Left ventricle myocardium inferior (tissue), 1 donor: ENCODE results near the gene PAFAH1B2. TPM values are rescaled to one million over a fixed set of nuclear protein-coding genes. Genes with fewer than 3 reads are reported as not detected.

Experiments used
- DNase-seq: peaks from one replicate; pipeline ENCODE4 v3.0.0-alpha.2; 2020
- H3K27ac ChIP-seq: fragments of 200-600 bp; replicated peaks from 2 replicates; pipeline ENCODE4 v1.8.0; 2021
- H3K27me3 ChIP-seq: fragments of 200-600 bp; 2 replicates; pipeline ENCODE4 v1.8.0; 2021; ENCODE audit warnings: low read depth
- H3K36me3 ChIP-seq: fragments of 200-600 bp; 2 replicates; pipeline ENCODE4 v1.8.0; 2021
- H3K4me1 ChIP-seq: fragments of 200-600 bp; 2 replicates; pipeline ENCODE4 v1.8.0; 2021
- H3K4me3 ChIP-seq: fragments of 200-600 bp; 2 replicates; pipeline ENCODE4 v1.8.0; 2021; ENCODE audit warnings: mild to moderate bottlenecking, moderate library complexity
- H3K9me3 ChIP-seq: fragments of 200-600 bp; replicated peaks from 2 replicates; pipeline ENCODE4 v1.8.0; 2021
- intact Hi-C: fragments of 100-400 bp; cut with micrococcal nuclease; formaldehyde crosslinking; loops from one replicate; pipeline ENCODE4 v1.11.0; 2022
- total RNA-seq: library from RNA; stranded (reverse); fragmentation: NEBNext Ultra II Directional; extraction: Animal tissue kit (Norgen Biotek cat#: 25700); gene quantifications from one replicate; pipeline ENCODE4 v1.2.1, GENCODE V29; 2021
- TF ChIP-seq, protein P1 (sequence below): fragments of 200-600 bp; IDR thresholded peaks from 2 replicates; pipeline ENCODE4 v1.8.0; 2021; ENCODE audit warnings: antibody characterized with exemption, mild to moderate bottlenecking, borderline replicate concordance
- donor health status: DM: no; HTN: yes; CAD: no; lungs with severe emphysema.

The PAFAH1B2 gene
- total RNA-seq, 1 donor from 2014 or later = 51.5 TPM

GRCh38 chr11:117199053-117199915 lies 55.2 kb downstream of the PAFAH1B2 start, which contains the start of gene TAGLN:
Gene TAGLN (plus strand): TSS chr11:117199370. CDS start chr11:117203014, 3,644 bp downstream.
- intact Hi-C loops = no loop called here
- no peaks in the 10 kb centered on the region for H3K9me3 ChIP-seq
- peak; percentile 77 for DNase-seq
- H3K27ac ChIP-seq = peak within 1 kb of the TSS; percentile 78
- peaks cover 32% of the 10 kb centered on the region for H3K36me3 ChIP-seq
- no peaks in the 10 kb centered on the region for H3K27me3 ChIP-seq
- peaks cover 51% of the 10 kb centered on the region for H3K4me1 ChIP-seq
- TF ChIP-seq, protein P1, sequence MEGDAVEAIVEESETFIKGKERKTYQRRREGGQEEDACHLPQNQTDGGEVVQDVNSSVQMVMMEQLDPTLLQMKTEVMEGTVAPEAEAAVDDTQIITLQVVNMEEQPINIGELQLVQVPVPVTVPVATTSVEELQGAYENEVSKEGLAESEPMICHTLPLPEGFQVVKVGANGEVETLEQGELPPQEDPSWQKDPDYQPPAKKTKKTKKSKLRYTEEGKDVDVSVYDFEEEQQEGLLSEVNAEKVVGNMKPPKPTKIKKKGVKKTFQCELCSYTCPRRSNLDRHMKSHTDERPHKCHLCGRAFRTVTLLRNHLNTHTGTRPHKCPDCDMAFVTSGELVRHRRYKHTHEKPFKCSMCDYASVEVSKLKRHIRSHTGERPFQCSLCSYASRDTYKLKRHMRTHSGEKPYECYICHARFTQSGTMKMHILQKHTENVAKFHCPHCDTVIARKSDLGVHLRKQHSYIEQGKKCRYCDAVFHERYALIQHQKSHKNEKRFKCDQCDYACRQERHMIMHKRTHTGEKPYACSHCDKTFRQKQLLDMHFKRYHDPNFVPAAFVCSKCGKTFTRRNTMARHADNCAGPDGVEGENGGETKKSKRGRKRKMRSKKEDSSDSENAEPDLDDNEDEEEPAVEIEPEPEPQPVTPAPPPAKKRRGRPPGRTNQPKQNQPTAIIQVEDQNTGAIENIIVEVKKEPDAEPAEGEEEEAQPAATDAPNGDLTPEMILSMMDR = no peak
- peak within 1 kb of the TSS; percentile 58 for H3K4me3 ChIP-seq

DNA sequence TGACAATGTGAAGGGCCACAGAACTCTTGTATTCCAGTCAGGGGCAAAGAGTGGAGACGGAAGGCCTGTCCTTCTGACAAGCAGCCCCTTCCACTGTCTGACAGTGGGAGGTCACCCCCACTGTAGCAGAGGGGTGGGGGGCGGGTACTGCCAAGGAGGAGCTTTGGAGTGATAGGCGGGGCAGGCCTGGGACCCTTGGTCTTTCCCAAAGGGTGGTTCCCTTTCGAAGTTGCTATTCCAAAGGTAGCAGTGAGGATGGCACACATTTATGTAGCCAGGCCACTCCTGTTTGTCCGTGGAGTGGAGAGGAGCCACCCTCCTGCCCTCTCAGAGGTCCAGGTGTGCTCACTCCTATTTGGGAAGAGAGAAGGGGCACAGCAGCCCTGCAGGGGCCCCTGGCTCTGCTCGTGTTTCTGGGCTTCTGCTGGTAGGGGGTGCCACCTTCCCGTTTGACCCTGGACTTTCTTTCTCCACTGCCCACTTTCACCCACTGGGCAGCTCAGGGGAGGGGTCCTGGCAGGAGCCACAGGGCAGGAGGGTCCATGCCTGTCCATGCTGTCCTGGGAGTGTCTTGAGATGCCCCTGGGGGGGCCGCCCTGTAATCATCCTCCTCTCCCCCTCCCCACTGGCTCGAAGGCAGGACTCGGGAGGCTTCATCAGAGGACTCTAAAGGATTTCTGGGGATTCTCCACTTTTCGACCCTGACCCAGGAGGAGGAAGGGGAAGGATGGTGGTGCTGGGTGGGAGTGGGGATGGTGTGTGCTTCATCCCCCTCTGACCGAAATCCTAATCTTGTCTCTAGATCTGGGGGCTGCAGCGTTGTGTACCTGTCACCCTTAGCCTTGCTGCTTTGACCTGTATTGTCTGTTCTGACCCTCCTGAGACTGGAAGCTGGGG lies 56.1 kb downstream of the PAFAH1B2 start:
- Histone ChIP-seq H3K4me1 (peaks cover 59% of the 10 kb centered on the region), H3K27me3 (no peaks in the 10 kb centered on the region), H3K27ac (peak overlapping the region; percentile 78), H3K4me3 (peak overlapping the region; percentile 58), H3K36me3 (peaks cover 33% of the 10 kb centered on the region), H3K9me3 (no peaks in the 10 kb centered on the region)
- no peak for DNase-seq
- TF ChIP-seq, protein P1 = no peak
- intact Hi-C loops = no loop called here

DNA sequence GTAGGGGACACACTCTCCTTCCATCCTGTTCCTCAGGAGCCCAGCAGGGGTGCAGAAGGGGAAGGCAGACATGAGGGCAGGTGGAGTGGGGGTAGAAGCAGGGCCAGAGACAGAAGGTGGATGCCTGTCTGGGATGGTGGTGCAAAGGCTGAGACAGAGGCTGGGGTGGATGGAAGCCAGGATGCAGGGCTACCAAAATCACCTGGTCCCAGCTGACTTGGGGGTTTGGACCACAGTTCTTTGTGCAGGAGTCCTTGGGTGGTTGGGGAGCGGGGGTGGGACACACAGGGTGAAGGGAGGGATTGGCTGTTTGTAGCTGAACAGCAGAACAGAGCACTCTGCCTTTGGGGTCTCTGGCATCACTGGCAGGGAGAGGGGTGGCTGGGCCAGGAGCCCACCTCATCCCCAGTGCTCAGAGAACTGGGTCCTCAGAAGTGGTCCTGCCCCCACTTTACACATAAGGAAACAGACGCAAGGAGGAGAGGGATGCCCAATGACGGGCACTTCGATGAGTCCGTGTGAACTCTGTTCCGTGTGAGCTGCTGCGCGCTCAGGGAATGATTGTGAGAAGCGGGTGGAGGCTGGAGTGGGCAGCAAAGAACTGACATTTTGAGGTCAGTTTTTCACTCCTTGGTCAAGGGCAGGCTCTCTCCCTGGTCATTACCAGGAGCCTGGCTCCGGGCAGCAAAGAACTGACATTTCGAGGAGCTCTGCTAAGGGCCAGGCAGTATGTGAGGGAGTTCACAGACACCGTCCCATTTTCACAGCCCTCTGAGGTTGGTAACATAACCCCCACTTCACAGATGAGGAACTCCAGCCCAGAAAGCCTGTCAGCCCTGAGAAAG lies 56.9 kb downstream of the PAFAH1B2 start:
- no peak for DNase-seq
- peak overlapping the region; percentile 58 for H3K4me3 ChIP-seq
- no peaks in the 10 kb centered on the region for H3K9me3 ChIP-seq
- H3K36me3 ChIP-seq = peaks cover 29% of the 10 kb centered on the region
- H3K27me3 ChIP-seq = no peaks in the 10 kb centered on the region
- H3K4me1 ChIP-seq = peaks cover 65% of the 10 kb centered on the region
- H3K27ac ChIP-seq = peak overlapping the region; percentile 78
- TF ChIP-seq, protein P1 = no peak
- intact Hi-C loops = no loop called here

DNA sequence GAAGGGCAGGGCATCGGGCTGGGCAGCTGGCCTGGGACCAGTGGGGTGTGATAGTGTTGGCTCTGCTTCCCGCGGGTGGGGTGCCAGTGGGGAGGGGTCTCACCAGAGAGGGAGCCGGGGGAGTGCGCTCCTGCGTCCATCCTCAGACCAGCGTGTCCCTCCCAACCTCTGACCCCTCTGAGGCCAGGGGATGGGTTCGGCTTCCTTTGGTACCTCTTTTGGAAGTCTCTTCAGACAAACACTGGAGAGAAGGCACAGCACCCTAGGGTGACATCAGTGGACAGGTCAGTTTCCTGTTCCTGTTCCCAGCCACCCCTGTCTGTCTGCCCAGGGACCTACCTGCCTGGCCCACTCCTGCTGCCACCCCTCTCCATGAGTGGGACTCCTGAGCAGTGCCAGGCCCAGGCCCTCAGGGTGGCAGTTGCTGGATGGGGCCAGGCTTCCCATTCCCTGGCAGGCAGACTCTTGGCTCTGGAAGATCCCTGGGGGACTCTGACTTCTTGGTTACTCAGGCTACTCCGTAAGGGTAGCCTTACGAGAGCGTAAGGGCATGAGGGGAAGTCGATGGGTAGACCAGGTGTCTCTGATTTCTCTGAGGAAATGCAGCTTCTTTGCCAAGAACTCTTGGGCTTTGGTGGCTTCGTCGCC lies 57.7 kb downstream of the PAFAH1B2 start:
- Histone ChIP-seq H3K27ac (peak overlapping the region; percentile 78), H3K4me1 (peaks cover 65% of the 10 kb centered on the region), H3K27me3 (no peaks in the 10 kb centered on the region), H3K36me3 (peaks cover 21% of the 10 kb centered on the region), H3K9me3 (no peaks in the 10 kb centered on the region), H3K4me3 (peak overlapping the region; percentile 58)
- intact Hi-C loops = no loop called here
- TF ChIP-seq, protein P1 = no peak
- DNase-seq = no peak
